AG09309 (cell line): Measurements from ENCODE around the gene GJB4.
"Not testable (repeated sequence)": the region's sequence is repeated elsewhere in the genome, so short reads cannot be mapped to it uniquely, and the experiment has no call there.

Experiments
- DNase-seq: peaks from one replicate; pipeline ENCODE4 v3.0.0-alpha.2; 2010; ENCODE audit warnings: low read depth
- H3K4me3 ChIP-seq: 2 replicates; pipeline ENCODE4 v1.5.1; 2011; ENCODE audit warnings: mild to moderate bottlenecking, low read depth, low read length, moderate library complexity; ENCODE audit not compliant: control insufficient read depth
- CTCF ChIP-seq: IDR thresholded peaks from 2 replicates; pipeline ENCODE4 v1.5.1; 2011; ENCODE audit warnings: mild to moderate bottlenecking, low read depth, low read length, inconsistent platforms; ENCODE audit not compliant: insufficient read depth, control insufficient read depth; ENCODE audit errors: missing control alignments

GJB4 gene

GRCh38 chr1:34762474-34763141, 3.1 kb downstream of the GJB4 start:
- no peak overlapping the region for H3K4me3 ChIP-seq
- no peak for DNase-seq

GRCh38 chr1:34763142-34763781, 3.7 kb downstream of the GJB4 start:
- TF ChIP-seq CTCF: no peak
- no peak for DNase-seq
- H3K4me3 ChIP-seq: no peak overlapping the region

More at GRCh38 chr1:34762474-34763141, 3.1 kb downstream of the GJB4 start:
- TF ChIP-seq CTCF: no peak

- no peak for TF ChIP-seq CTCF
- no peak overlapping the region for H3K4me3 ChIP-seq
- no peak for DNase-seq
Measured at GRCh38 chr1:34768856-34769255, 9.3 kb downstream of the GJB4 start.

- TF ChIP-seq CTCF: no peak
- DNase-seq: no peak
- H3K4me3 ChIP-seq: no peak overlapping the region
Measured at GRCh38 chr1:34770891-34771504, 11.5 kb downstream of the GJB4 start.

- TF ChIP-seq CTCF: no peak
- no peak for DNase-seq
- no peak overlapping the region for H3K4me3 ChIP-seq
Measured at GRCh38 chr1:34771573-34772371, 12.2 kb downstream of the GJB4 start.

GRCh38 chr1:34773114-34773513, 13.6 kb downstream of the GJB4 start:
- DNase-seq: not testable (repeated sequence)

More at GRCh38 chr1:34773114-34773513, 13.6 kb downstream of the GJB4 start:
- not testable (repeated sequence) for H3K4me3 ChIP-seq
